ENCODE data around the gene SLC35F4.

Gene SLC35F4

DNA sequence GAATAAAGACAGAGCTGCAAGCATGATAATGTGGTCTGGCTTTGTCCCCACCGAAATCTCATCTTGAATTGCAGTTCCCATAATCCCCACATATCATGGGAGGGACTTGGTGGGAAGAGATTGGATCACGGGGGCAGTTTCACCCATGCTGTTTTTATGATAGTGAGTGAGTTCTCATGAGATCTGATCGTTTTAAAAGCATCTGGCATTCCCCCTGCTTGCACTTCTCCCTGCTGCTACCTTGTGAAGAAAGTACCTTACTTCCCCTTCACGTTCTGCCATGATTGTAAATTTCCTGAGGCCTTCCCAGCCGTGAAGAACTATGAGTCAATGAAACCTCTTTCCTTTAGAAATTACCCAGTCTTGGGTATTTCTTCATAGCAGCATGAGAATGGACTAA, 158.7 kb downstream of the SLC35F4 start:
- TF ChIP-seq, protein P1, sequence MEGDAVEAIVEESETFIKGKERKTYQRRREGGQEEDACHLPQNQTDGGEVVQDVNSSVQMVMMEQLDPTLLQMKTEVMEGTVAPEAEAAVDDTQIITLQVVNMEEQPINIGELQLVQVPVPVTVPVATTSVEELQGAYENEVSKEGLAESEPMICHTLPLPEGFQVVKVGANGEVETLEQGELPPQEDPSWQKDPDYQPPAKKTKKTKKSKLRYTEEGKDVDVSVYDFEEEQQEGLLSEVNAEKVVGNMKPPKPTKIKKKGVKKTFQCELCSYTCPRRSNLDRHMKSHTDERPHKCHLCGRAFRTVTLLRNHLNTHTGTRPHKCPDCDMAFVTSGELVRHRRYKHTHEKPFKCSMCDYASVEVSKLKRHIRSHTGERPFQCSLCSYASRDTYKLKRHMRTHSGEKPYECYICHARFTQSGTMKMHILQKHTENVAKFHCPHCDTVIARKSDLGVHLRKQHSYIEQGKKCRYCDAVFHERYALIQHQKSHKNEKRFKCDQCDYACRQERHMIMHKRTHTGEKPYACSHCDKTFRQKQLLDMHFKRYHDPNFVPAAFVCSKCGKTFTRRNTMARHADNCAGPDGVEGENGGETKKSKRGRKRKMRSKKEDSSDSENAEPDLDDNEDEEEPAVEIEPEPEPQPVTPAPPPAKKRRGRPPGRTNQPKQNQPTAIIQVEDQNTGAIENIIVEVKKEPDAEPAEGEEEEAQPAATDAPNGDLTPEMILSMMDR (IDR thresholded peaks at IDR 0.05; ENCODE audit: low read depth, low read length): no peak
- H3K4me3 ChIP-seq (ENCODE audit: low read depth, low read length): no peak overlapping the region

DNA sequence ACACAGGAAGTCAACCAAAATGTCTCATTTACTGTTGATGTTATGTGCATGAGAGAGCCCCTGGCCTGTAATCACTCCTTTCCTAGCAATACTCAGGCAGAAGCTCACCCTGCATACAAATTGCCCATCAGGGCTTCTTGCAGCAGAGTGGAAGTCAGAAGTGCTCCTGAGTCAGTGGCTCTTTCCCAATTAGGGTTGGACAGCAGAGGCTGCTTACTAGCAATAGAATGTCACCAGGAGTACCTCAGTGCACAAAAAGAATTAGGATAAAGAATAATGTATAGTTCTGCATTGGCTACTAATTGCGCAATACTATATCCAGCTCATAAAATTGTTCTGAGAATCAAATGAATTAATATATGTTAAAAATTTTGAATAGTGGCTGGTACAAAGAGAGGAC, 161.1 kb downstream of the SLC35F4 start:
- H3K4me3 ChIP-seq (ENCODE audit: low read depth, low read length): no peak overlapping the region
- TF ChIP-seq, protein P1 (IDR thresholded peaks at IDR 0.05; ENCODE audit: low read depth, low read length): no peak

DNA sequence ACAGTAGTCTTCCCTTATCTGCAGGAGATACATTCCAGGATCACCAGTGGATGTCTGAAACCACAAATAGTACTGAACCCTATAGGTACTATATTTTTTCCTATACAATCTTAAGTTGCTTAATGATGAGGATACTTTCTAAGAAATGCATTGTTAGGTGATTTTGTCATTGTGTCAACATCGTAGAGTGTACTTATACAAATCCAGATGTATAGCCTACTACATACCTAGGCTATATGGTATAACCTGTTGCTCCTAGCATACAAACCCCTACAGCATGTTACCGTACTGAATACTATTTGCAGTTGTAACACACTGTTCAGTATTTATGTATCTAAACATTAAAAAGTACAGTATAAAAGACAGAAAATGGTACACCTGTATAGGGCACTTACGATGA, 165.9 kb downstream of the SLC35F4 start:
- TF ChIP-seq, protein P1 (IDR thresholded peaks at IDR 0.05; ENCODE audit: low read depth, low read length): no peak
- H3K4me3 ChIP-seq (ENCODE audit: low read depth, low read length): no peak overlapping the region

DNA sequence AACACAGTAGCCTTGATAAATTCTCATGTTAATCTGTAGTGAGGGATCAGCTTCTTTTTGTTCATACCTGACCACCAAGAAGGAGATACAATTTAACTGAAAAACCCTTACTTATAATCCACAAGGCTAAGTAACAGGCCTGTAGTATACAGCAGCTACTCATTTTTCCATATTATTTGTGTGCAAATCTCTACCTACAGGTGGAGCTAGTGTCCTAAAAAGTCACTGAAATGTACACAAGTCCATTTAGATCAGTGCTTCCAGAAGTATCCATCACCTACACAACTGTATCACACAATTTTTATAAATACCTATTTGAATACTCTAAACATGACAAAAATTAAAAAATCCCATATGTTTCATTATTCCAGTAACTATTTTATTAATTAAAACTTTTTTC, 173.2 kb downstream of the SLC35F4 start:
- H3K4me3 ChIP-seq (ENCODE audit: low read depth, low read length): no peak overlapping the region
- TF ChIP-seq, protein P1 (IDR thresholded peaks at IDR 0.05; ENCODE audit: low read depth, low read length): no peak

DNA sequence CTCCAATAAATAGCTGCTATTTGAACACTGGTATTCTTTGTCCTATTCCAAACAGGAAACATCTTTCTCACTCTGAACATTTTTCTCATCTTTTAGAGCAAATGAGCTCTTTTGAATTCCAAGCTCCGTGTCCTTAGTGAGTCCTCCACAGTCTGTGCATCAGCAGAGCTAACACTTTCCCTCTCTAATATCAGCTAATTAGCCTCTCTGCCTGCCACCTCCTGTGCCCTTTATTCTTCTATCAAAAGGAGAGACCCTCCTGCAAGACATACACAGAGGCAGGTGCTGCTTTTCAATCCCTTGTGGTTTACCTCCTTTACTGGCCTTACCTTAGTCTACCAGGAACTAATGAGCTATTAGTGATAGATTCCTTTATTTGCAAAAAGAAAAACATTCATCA, 178.5 kb downstream of the SLC35F4 start:
- TF ChIP-seq, protein P1 (IDR thresholded peaks at IDR 0.05; ENCODE audit: low read depth, low read length): no peak
- no peak overlapping the region for H3K4me3 ChIP-seq (ENCODE audit: low read depth, low read length)

DNA sequence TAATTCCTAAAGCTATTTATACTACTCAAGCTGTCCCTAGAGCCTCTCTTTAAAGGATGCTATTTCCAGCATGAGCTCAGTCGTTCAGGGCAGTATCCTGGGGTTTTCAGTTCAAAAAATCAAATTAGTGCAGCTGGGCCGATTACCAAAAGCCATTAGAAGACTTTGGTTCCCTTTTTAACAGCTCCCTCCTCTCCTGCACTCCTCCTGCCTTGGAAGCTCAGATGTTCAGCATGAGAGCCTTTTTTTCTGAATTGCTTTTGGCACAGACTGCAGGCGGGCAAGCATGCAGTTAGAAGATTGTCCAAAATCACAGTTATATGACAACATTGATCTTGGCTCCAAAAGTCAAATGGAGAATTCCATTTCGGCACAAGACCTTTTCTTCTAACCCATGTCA, 179.6 kb downstream of the SLC35F4 start:
- TF ChIP-seq, protein P1 (IDR thresholded peaks at IDR 0.05; ENCODE audit: low read depth, low read length): no peak

DNA sequence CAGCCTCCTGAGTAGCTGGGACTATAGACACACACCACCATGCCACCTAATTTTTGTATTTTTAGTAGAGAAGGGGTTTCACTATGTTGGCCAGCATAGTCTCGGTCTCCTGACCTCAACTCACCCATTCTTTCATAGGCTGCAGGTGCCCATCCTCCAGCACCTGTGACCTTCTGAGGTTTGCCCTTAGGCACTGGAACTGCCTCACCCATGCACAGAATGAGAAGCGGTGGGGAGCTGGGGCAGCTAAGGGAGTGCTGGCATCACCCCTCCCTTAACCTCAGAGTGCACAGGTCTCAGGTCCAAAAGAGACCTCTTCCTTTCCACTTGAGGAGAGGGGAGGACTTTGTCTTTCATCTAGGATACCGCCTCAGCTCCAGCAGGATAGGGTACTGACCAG, 194.9 kb downstream of the SLC35F4 start:
- H3K4me3 ChIP-seq (ENCODE audit: low read depth, low read length): no peak overlapping the region
- TF ChIP-seq, protein P1 (IDR thresholded peaks at IDR 0.05; ENCODE audit: low read depth, low read length): no peak

More for the DNA sequence above, 179.6 kb downstream of the SLC35F4 start:
- H3K4me3 ChIP-seq (ENCODE audit: low read depth, low read length): no peak overlapping the region

Measured in WI38 (cell line).